Measurements from ENCODE around the gene CPLX3.

The CPLX3 gene

GRCh38 chr15:74789741-74790079 is 36.7 kb upstream of the CPLX3 start:
- TF ChIP-seq POLR2AphosphoS5 (IDR thresholded peaks at IDR 0.05; ENCODE audit: low read depth, low read length) (no peak), SIN3A (IDR thresholded peaks at IDR 0.05; ENCODE audit: borderline replicate concordance, insufficient read depth, low read length) (no peak), REST (IDR thresholded peaks at IDR 0.05; ENCODE audit: insufficient read depth in 1 of 2, low read depth in 2 of 2, low read length in 2 of 2) (no peak), TAF1 (IDR thresholded peaks at IDR 0.05; ENCODE audit: borderline replicate concordance, insufficient read depth, low read length) (no peak), FOXP2 (optimal IDR thresholded peaks at IDR 0.05; ENCODE audit: borderline replicate concordance, extremely low read depth, extremely low read length, insufficient read depth) (no peak)

GRCh38 chr15:74790080-74790916 is 36.1 kb upstream of the CPLX3 start:
- TF ChIP-seq SIN3A (IDR thresholded peaks at IDR 0.05; ENCODE audit: borderline replicate concordance, insufficient read depth, low read length) (no peak), POLR2AphosphoS5 (IDR thresholded peaks at IDR 0.05; ENCODE audit: low read depth, low read length) (no peak), REST (IDR thresholded peaks at IDR 0.05; ENCODE audit: insufficient read depth in 1 of 2, low read depth in 2 of 2, low read length in 2 of 2) (no peak), FOXP2 (optimal IDR thresholded peaks at IDR 0.05; ENCODE audit: borderline replicate concordance, extremely low read depth, extremely low read length, insufficient read depth) (no peak), TAF1 (IDR thresholded peaks at IDR 0.05; ENCODE audit: borderline replicate concordance, insufficient read depth, low read length) (no peak)

- TF ChIP-seq TAF1 (IDR thresholded peaks at IDR 0.05; ENCODE audit: borderline replicate concordance, insufficient read depth, low read length), result no peak
These were observed 35.4 kb upstream of the CPLX3 start for GRCh38 chr15:74791007-74791406.

- no peak for TF ChIP-seq TAF1 (IDR thresholded peaks at IDR 0.05; ENCODE audit: borderline replicate concordance, insufficient read depth, low read length)
- no peak for TF ChIP-seq SIN3A (IDR thresholded peaks at IDR 0.05; ENCODE audit: borderline replicate concordance, insufficient read depth, low read length)
- TF ChIP-seq POLR2AphosphoS5 (IDR thresholded peaks at IDR 0.05; ENCODE audit: low read depth, low read length), result no peak
- no peak for TF ChIP-seq REST (IDR thresholded peaks at IDR 0.05; ENCODE audit: insufficient read depth in 1 of 2, low read depth in 2 of 2, low read length in 2 of 2)
- no peak for TF ChIP-seq FOXP2 (optimal IDR thresholded peaks at IDR 0.05; ENCODE audit: borderline replicate concordance, extremely low read depth, extremely low read length, insufficient read depth)
These were observed 34.8 kb upstream of the CPLX3 start for GRCh38 chr15:74791667-74792066.

- no peak for TF ChIP-seq SIN3A (IDR thresholded peaks at IDR 0.05; ENCODE audit: borderline replicate concordance, insufficient read depth, low read length)
- no peak for TF ChIP-seq POLR2AphosphoS5 (IDR thresholded peaks at IDR 0.05; ENCODE audit: low read depth, low read length)
- no peak for TF ChIP-seq REST (IDR thresholded peaks at IDR 0.05; ENCODE audit: insufficient read depth in 1 of 2, low read depth in 2 of 2, low read length in 2 of 2)
- no peak for TF ChIP-seq FOXP2 (optimal IDR thresholded peaks at IDR 0.05; ENCODE audit: borderline replicate concordance, extremely low read depth, extremely low read length, insufficient read depth)
- no peak for TF ChIP-seq TAF1 (IDR thresholded peaks at IDR 0.05; ENCODE audit: borderline replicate concordance, insufficient read depth, low read length)
These were observed 34.0 kb upstream of the CPLX3 start for GRCh38 chr15:74792227-74793016.
